HK-2 (cell line): ENCODE results near the gene ECM2.

Experiments used
- DNase-seq: peaks from one replicate; pipeline ENCODE4 v3.0.0-alpha.2; 2018; ENCODE audit not compliant: unreplicated experiment

ECM2 gene

DNA sequence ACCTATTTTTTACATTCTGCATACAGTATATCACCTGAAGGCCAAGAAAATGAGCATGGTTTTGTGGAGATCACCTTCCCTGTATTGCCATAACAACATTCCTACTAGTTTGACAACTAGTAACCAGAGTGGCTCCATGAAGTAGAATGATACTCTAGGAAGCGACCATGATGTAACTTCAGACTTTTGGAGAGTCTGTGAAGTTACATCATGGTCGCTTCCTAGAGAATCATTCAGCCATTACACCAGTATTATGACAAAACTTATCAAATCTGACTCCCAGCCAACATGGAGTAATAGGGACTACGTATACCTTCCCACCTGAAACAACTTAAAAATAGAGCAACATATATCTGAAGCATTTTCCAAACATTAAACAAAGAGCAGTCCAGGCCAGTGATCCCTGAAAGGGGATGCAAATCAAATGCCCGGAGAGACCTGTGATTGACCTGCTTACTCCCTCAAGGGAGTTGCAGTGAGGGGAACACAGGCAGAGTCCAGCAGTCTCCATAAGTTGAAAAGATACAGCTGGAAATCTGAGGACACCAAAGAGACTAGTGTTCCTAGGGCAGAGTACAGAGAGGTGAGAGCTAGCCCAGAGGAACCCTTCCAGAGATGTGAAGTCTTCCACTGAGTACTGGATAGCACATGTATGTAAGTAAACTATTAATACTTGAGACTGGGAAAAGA lies 7.8 kb downstream of the ECM2 start:
- DNase-seq = no peak

DNA sequence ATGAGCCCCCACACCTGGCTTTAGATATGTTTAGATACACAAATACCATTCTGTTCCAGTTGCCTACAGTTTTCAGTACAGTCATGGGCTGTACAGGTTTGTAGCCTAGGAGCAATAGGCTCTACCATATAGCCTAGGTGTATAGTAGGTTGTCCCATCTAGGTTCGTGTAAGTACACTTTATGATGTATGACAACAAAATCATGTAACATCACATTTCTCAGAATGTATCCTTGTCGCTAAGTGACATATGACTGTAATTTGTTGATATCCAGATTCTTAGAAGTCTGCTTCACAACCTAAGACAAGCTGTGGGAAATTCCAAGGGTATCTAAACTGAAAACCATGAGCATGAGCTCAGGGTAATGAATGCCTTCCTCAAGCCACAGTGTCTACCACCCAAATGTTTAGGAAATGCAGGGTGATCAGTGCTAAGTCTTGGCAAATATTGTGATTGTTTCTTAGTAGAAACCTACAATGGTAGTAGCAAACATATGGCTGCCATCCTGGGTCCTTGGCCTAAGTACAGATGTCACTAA lies 8.4 kb downstream of the ECM2 start:
- DNase-seq = no peak

DNA sequence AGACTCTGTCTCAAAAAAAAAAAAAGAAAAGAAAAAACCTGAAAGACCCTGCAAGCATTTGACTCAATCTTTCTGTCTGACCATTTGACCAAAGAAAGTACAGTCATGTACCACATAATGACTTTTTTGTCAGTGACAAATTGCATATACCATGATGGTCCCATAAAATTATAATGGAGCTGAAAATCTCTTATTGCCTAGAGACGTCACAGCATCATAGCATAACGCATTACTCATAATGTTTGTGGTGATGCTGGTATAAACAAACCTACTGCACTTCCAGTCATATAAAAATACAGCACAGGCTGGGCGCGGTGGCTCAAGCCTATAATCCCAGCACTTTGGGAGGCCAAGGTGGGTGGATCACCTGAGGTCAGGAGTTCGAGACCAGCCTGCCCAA lies 10.5 kb downstream of the ECM2 start:
- no peak for DNase-seq

DNA sequence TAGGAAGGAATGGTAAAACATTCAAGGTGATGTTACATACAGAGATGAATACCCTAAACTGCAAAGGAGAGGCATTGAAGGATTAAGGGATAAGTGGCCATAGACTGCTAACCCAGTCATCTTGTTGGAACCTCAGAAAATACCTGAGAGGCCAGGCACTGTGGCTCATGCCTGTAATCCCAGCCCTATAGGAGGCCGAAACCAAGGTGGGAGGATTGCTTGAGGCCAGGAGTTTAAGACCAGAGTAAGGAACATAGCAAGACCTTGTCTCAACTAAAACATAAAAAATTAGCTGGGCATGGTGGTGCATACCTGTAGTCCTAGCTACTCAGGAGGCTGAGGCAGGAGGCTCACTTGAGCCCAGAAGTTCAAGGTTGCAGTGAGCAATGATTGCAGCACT lies 10.9 kb downstream of the ECM2 start:
- no peak for DNase-seq

DNA sequence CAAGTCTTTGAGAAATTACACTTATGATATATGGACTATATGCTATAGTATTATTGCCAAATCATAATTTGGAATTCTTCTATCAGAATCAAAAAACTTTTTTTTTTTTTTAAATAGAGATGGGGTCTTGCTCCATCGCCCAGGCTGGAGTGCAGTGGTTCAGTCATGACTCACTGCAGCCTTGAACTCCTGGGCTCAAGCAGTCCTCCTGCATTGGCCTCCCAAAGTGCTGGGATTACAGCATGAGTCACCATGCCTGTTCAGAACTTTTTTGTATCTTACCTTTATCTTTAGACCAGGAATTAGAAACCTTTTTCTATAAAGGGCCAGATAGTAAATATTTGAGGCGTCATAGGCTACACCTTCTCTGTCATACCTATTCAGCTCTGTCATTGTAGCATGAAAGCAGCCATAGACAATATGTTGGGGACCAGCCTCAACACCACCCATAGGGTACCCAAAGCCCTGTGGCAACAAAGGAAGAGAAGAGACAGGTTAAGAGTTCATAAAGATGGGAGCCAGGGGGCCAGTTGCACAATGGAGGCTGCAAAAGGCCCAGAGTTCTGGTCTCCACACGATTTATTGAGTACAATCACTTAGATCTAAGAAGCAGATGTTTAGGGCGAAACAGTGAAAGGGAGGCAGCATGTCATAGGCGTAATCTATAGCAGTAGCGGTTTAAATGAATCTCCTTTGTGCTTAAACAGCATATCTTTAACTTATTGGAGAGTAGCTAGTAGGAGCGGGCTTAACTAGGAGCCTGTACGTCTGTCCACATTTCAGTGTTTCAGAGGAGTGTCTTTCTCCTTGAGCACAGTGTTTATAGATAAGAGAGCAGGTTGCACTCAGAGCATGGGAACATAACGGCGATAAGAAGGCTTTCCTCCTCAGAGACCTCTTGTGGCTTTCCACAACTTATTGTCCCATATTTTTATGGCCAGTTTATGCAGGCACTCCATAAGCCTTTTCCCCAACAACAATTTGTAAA lies 12.5 kb downstream of the ECM2 start:
- no peak for DNase-seq

DNA sequence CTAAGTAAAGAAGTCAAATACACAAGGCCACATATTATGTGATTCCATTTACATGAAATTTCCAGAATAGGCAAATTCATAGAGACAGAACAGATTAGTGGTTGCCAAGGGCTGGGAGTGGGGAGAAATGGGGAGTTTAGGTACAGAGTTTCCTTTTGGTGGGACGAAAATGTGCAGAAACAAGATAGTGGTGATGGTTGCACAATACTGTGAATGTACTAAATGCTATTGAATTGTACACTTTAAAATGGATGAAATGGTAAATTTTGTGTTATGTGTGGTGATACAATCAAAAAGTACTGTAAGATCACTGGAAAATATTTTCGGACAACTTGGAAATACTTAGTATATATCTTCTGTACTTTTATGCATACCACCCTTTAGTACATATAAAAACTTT lies 15.0 kb downstream of the ECM2 start:
- no peak for DNase-seq

DNA sequence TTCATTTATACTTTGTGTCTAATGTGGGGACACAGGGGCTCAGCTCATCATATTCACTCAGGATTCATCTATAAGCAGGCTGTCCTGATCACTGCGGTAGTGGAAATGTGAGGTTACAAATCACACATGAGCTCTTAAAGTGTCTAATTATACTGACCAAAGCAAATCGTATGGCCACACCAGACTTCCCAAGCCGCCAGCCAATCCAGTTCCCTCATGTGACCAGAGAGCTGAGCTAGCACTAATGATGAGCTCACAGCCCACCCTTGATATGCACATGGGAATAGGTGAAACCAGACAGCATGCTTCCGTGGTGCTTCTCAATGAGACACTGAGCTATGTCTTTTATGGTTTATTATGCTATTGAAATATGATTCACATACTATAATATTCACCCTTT lies 17.6 kb downstream of the ECM2 start:
- no peak for DNase-seq

DNA sequence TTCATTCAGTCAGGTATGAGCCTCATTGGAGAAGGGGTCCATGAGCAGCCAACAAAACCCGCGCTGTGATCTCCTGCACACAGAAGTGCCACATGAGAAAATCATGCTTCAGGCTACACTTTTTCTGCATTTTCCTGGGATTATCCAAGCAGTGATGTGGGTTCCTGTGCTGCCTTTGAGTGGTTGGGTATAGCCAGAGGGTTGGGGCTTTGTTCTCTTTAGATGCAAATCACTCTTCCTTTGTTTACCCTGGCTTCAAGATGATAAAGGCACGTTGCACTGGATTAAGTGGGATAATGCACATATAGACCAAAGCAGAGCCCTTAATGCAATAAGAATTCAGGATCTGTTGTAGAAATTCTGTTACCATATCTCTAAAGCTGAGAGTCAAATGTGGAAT lies 18.7 kb downstream of the ECM2 start:
- no peak for DNase-seq

DNA sequence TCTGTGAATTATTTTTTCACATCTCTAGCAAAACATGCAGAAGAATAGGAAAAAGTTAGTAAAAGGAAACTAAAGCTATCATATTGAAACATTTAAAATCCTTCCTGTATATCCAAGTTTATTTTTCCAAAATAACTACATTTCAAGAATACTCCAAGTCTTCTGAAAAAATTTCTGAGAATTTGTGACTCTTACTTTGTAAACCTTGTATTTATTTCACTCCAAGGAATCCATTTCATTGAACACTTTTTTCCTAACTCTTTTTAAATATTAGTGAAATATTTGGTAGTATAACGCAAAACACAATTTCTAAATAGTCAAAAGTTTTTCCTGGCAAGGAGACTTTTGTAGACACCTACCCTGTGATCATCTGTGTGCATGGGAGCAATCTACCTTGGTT lies 19.3 kb downstream of the ECM2 start:
- no peak for DNase-seq

DNA sequence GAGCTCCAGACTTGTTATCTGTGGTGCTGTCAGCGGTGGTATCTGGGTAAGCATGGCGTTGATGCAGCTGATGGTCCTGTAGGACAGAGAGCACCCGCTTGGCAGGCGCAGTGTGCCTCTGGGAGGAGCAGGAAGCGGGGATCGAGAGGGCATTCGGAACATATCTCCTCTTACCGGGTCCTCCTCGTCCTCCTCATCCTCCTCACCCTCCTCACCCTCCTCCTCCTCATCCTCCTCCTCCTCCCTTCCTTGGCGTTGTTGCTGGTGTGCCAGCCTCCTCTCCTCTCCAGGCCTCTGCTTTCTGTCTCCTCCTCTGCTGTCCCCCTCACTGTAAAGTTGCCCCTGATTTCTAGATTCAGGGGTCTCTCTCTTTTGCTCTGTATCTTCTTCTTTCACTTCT lies 21.2 kb downstream of the ECM2 start:
- DNase-seq = no peak

DNA sequence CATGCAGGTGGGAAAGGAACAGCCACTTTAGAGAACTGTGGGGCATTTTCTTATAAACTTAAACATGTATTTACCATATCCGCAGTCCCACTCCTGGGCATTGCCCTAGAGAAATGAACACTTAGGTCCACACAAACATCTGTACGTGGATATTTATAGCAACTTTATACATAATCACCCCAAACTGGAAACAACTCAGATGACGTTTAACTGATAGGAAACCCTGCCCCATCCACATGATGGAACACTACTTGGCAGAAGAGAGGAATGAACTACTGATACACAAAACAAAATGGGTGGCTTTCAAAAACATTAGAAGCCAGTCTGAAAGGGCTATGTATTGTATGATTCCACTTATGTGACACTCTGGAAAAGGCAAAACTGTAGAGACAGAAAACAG lies 22.4 kb downstream of the ECM2 start:
- DNase-seq = no peak

DNA sequence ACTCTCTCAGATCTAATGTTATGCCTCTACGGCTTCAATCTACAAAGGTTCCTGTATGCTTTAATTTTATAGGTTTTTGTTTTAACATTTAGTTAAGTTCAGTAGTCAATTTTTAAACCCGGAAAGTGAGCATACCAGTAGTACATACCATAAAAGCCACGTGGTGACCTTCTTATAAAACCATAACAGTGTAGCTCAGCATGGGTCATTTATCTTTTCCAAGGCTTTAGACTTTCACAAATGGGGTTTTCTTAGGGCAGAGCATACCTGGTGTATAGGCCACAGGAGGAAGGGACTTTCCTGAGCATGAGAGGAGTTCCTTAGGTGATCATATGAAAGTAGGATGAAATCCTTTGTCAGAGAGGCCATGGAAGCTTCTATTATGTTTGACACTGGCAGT lies 23.2 kb downstream of the ECM2 start:
- no peak for DNase-seq

DNA sequence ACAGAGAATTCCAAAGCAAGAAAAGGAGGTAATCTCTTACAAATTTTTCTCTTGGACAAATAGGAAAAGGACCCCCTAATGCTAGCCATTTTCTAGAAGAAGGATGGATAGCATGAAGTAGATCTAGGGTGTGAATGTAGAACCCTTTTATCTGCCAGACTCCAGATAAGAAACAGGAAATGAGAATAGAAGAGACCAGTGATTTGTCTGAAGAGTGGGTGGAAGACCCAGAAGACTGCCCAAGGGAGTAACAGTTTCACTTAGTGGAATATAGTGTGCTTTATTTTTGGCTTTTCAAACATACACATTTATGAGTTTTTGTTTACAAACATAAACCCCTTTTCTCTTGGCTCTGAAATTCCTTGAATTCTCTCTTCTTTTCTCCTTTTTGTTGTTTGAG lies 25.0 kb downstream of the ECM2 start:
- DNase-seq = no peak

DNA sequence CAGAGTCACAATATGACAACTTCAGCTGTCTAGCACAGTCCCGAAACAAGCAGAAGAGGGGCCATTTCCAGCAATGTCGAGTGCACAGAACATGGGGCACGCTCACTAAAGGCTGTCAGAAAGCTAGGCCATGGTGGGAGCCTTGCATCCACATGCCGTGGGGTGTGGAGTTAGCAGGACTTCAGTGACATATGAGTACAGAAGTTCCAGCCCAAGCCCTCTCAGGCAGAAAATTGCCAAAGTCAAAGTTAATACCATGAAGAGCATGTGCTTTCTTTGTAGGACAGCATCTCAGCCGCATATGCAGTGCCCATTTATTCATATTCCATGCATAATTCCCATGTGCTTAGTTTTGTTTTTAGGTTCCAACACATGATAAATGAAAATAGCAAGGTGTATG lies 26.7 kb downstream of the ECM2 start:
- DNase-seq = no peak

DNA sequence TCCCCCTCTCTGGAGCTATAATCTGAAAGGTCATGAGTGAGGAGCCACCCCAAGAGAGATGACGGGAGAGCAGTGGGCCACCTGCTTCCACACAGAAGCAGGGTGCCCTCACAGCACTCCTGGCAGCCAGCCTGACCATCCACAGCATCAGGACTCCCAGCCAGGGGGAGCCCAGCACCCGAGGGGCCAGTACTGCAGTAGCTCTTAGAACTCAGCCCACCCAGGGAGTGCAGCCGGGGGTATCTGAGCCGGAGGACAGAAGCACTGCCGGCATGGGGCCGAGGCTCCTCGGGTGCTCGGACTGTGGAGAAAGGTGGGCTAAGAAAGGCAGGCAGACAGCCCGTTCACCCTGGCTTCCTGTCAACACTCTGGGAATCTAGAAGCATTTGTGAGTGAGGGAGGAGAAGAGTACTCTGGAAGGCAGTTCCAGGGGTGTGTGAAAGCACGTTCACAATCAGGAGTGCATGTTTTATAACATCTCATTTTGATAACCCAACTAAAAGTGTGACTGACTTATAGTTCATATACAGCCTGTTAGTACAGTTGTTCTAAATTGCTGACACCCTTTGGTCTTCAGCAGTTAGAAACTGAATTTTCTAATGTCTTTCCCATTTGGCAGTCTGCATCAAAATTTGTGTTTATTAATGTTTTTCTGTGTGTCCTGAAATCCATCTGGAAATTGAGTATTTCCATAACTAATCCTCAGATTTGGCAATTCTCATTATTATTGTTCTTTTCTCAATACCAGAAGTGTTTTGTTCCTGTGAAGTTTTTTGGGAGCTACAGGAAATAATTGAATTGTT lies 27.6 kb downstream of the ECM2 start:
- DNase-seq = no peak

DNA sequence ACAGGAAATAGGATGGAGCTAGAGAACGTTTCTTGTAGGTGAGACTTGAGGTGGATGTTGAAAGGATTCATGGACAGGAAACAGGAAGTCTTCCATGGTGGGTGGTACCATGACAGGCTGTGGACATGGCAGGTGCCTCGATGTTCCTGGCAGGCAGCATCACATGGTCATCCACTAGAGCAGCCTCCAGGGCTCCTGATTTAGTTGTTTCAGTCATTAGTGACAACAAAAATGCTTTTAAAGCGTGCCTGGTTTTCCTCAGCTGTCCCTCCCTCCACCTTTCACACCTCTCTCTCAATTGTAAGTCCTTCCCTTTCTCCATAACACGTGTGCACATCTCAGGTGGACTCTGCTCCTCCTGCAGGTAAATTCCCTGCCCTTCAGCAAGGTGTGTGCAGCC lies 28.3 kb downstream of the ECM2 start:
- no peak for DNase-seq

DNA sequence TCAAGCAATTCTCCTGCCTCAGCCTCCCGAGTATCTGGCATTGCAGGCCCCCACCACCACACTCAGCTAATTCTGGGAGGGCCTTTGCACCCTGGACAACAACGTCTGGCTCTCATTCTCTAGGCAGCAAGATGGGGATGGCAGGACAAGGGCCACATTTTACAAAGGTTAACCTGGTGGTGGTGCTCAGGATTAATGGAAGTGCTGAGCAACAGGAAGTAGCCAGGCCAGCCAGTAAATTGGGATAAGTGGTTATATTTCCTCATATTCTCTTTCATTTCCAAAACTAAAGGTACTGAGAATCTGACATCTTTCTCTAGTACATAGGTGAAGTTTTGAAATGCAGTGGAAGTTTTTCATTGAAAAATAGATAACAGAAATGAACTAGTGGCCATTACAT lies 28.8 kb downstream of the ECM2 start:
- no peak for DNase-seq

DNA sequence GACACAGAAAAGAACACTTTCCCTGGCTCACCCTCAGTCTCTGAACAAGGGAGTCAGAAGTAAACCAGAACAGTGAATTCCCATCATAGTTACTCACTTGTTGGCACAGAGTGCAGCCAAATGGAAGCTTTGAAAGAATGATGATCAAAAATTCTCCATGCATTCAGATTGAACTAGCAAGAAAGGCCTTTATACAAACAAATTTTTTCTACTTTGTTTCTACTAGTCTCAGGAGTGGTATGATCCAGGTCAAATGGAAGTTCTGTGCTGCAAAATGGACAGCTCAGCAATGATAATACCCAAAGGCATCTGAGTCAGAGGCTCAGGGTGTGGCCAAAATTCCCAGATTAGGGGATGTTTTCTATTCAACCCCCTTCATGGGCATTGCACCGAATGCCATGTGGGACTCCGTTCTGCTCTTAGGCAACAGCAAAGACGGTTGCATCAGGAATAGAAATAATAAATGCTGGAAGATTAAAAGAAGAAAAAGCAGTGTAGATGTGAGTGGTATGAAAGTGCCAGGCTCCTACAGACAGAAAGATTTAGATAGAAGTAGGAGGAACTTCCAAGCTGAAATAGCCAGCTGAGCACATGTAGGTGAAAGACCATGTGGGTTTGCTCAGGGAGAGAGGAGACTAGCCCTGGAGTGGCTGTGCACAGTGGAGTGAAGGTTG lies 29.5 kb downstream of the ECM2 start:
- no peak for DNase-seq

DNA sequence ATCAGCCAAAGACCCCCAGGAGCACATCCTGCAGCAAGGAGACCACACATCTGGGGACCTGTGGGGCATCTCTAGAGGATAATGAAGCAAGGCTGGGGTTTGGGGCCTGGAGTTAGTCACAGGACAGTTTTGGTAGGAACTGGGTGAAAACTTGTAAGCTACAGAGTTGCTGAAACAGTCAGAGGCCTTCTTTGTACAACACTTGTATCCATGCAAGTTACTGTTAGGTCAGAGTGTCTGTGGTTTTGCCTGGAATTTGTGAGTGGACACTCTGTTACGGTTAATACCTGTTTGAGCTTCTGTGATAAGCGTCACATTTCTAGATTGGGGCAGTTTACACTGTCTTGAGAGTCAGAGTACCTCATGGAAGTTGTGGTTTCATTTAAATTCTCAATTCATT lies 30.9 kb downstream of the ECM2 start:
- DNase-seq = no peak

DNA sequence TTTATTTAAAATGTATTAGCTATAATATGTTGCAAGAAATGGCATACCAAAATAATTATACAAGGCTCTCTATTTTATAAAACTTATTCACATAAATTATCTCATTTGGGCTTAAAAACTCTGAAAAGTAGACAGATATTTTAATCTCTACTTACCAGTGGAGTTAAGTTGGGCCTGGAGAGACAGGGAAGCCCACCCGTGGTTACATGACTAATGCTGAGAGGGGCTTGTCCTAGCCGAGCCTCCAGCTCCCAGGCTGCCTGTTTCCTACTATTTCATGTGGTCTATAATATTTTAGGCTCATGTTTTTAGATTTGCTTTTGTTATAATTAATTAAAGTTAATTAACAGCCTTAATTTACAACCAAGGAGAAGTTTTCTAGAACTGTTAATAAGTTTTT lies 32.6 kb downstream of the ECM2 start:
- no peak for DNase-seq

DNA sequence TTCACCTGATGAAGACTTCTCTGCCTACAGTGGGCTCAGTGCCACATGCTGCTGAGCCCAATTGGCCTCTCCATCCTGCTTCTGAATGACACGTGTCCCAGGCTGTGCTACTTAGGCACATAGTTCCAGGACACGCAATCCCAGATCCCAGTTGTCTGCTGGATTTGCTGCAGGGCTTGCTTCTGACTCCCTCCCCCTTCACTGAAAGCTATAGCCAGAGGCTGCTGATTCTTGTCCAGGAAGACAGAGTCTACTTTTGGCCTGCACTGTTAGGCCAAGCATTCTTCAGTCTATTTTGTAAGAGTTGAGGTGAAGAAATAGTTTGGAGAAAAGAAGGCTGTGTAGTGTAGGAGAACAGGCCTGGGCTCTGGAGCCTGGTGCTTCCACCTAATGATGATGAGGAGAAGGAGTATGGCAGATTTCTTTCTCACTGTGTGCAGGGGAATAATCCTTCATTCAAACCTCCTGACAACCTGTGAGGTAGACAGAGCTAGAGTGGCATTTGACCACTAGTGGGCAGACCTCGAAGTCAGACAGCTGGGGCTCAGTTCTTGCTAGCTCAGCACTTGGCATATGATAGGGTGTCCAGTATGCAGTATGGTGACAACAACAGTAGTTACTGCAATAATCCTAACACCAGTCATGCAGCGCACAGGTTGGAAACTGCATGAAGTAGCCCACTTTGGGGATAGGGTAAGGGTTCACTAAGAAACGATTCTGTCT lies 34.0 kb downstream of the ECM2 start:
- no peak for DNase-seq
